Body of pancreas (tissue), 4 donors: ENCODE results near the gene COMMD1. TPM values are rescaled to one million over a fixed set of nuclear protein-coding genes. Genes with fewer than 3 reads are reported as not detected.
A peak's percentile ranks its signal among the peaks of the same experiment; 100 is the strongest.
"Not testable (repeated sequence)": the region's sequence is repeated elsewhere in the genome, so short reads cannot be mapped to it uniquely, and the experiment has no call there.

Experiments
- ATAC-seq: fragments of 150-250 bp; one replicate; pipeline ENCODE4 v1.9.1; 2016
- DNase-seq, 4 donors: peaks; one replicate each; pipeline ENCODE4 v3.0.0-alpha.2; 2019
- H3K27ac ChIP-seq, 4 donors: fragments of 200-600 bp; sonication (generic); 1 replicate in 3 of 4; 2 replicates in 1 of 4; pipeline versions ENCODE4 v1.5.1 to v1.6.1; 2016 to 2019; ENCODE audit warnings: mild to moderate bottlenecking in 1 of 4, mixed read lengths in 1 of 4, moderate library complexity in 1 of 4
- H3K27me3 ChIP-seq, 2 donors: fragments of 200-600 bp; sonication (generic); one replicate each; pipeline ENCODE4 v1.6.0; 2016; ENCODE audit warnings: mild to moderate bottlenecking in 1 of 2
- H3K36me3 ChIP-seq, 2 donors: fragments of 200-600 bp; sonication (generic); replicated peaks in 1 of 2; 2 replicates each; pipeline ENCODE4 v1.5.1; 2016; ENCODE audit warnings: low read depth in 2 of 2; ENCODE audit not compliant: insufficient read depth in 1 of 2
- H3K4me1 ChIP-seq: fragments of 200-600 bp; sonication (generic); one replicate; pipeline ENCODE4 v1.6.0; 2016
- H3K4me3 ChIP-seq, 2 donors: fragments of 200-600 bp; sonication (generic); 1 replicate in 1 of 2; 2 replicates in 1 of 2; pipeline ENCODE4 v1.5.1; 2016 to 2019
- H3K9me3 ChIP-seq, 3 donors: fragments of 200-600 bp; sonication (generic); 1 replicate in 2 of 3; 2 replicates in 1 of 3; pipeline ENCODE4 v1.5.1; 2016
- POLR2A ChIP-seq, 3 donors: fragments of 450-650 bp; IDR thresholded peaks; one replicate each; pipeline ENCODE4 v1.6.1; 2016; ENCODE audit warnings: antibody characterized with exemption in 3 of 3, mild to moderate bottlenecking in 2 of 3
- WGBS, 2 donors: methylation state at CpG; one replicate each; pipeline ENCODE4 v1.1.5; 2017; 5-methylcytosine and 5-hydroxymethylcytosine counted together
- intact Hi-C: fragments of 100-400 bp; cut with DNase I; formaldehyde crosslinking; loops from one replicate; pipeline ENCODE4 v1.15.1; 2023
- total RNA-seq, 2 donors: library from RNA; depleted of rRNA; stranded (reverse); fragments of >200 nt; gene quantifications; one replicate each; pipeline ENCODE4 v1.1.0, GENCODE V29; 2016
- TF ChIP-seq, protein P1 (sequence below), 7 experiments: fragments of 450-650 bp in 4 of 7; fragments of 200-600 bp in 3 of 7; sonication (generic) in 3 of 7; IDR thresholded peaks; one replicate each; pipeline ENCODE4 v1.5.1; 2016 to 2019; ENCODE audit warnings: antibody characterized with exemption in 7 of 7

COMMD1 gene
- total RNA-seq, 2 donors from 2014 or later, result 19.1 to 37.9 TPM

- H3K36me3 ChIP-seq, result no peaks in the 10 kb centered on the region
- H3K27ac ChIP-seq, result peak overlapping the region; percentile 11 to 56 (median 41)
- ATAC-seq (peak; percentile 40), DNase-seq (no peak)
- WGBS, 2 donors, result 63 to 67% methylated on average over 9 of the region's 9 CpGs
- intact Hi-C loops, result no loop called here
- TF ChIP-seq, protein P1, sequence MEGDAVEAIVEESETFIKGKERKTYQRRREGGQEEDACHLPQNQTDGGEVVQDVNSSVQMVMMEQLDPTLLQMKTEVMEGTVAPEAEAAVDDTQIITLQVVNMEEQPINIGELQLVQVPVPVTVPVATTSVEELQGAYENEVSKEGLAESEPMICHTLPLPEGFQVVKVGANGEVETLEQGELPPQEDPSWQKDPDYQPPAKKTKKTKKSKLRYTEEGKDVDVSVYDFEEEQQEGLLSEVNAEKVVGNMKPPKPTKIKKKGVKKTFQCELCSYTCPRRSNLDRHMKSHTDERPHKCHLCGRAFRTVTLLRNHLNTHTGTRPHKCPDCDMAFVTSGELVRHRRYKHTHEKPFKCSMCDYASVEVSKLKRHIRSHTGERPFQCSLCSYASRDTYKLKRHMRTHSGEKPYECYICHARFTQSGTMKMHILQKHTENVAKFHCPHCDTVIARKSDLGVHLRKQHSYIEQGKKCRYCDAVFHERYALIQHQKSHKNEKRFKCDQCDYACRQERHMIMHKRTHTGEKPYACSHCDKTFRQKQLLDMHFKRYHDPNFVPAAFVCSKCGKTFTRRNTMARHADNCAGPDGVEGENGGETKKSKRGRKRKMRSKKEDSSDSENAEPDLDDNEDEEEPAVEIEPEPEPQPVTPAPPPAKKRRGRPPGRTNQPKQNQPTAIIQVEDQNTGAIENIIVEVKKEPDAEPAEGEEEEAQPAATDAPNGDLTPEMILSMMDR (IDR thresholded peaks at IDR 0.05), result no peak
- TF ChIP-seq POLR2A (IDR thresholded peaks at IDR 0.05), result no peak
- no peaks in the 10 kb centered on the region for H3K27me3 ChIP-seq
- H3K4me1 ChIP-seq, result peaks cover 20% of the 10 kb centered on the region
- no peak overlapping the region for H3K4me3 ChIP-seq
- no peaks in the 10 kb centered on the region for H3K9me3 ChIP-seq
Observed at GRCh38 chr2:61950571-61951315, 45.3 kb downstream of the COMMD1 start.

GRCh38 chr2:61951881-61952280 is 46.4 kb downstream of the COMMD1 start:
- ATAC-seq (no peak), DNase-seq (no peak)
- Histone ChIP-seq H3K36me3 (no peaks in the 10 kb centered on the region), H3K4me1 (peaks cover 20% of the 10 kb centered on the region), H3K27me3 (no peaks in the 10 kb centered on the region), H3K4me3 (no peak overlapping the region), H3K9me3 (no peaks in the 10 kb centered on the region), H3K27ac (no peak overlapping the region)
- TF ChIP-seq, protein P1 (IDR thresholded peaks at IDR 0.05), result no peak
- TF ChIP-seq POLR2A (IDR thresholded peaks at IDR 0.05), result no peak
- intact Hi-C loops, result no loop called here
- WGBS, 2 donors, result 78 to 84% methylated on average over 2 of the region's 2 CpGs

- H3K4me1 ChIP-seq, result peaks cover 20% of the 10 kb centered on the region
- DNase-seq (no peak), ATAC-seq (no peak)
- no peak overlapping the region for H3K4me3 ChIP-seq
- no peaks in the 10 kb centered on the region for H3K9me3 ChIP-seq
- no peak overlapping the region for H3K27ac ChIP-seq
- no peaks in the 10 kb centered on the region for H3K36me3 ChIP-seq
- no peak for TF ChIP-seq POLR2A (IDR thresholded peaks at IDR 0.05)
- TF ChIP-seq, protein P1 (IDR thresholded peaks at IDR 0.05), result no peak
- intact Hi-C loops, result no loop called here
- WGBS, 2 donors, result 100% methylated on average over 1 of the region's 1 CpG
- no peaks in the 10 kb centered on the region for H3K27me3 ChIP-seq
Observed at GRCh38 chr2:61952288-61952687, 46.8 kb downstream of the COMMD1 start.

- 87 to 92% methylated on average over 9 of the region's 9 CpGs for WGBS, 2 donors
- H3K27ac ChIP-seq, intact Hi-C loops: not testable (repeated sequence)
Observed at GRCh38 chr2:61954856-61955255, 49.4 kb downstream of the COMMD1 start.

GRCh38 chr2:61959381-61960293 is 54.2 kb downstream of the COMMD1 start:
- Histone ChIP-seq H3K9me3 (no peaks in the 10 kb centered on the region), H3K4me1 (no peaks in the 10 kb centered on the region), H3K27ac (no peak overlapping the region), H3K27me3 (no peaks in the 10 kb centered on the region), H3K4me3 (no peak overlapping the region), H3K36me3 (no peaks in the 10 kb centered on the region)
- DNase-seq (no peak), ATAC-seq (no peak)
- intact Hi-C loops, result no loop called here
- WGBS, 2 donors, result 87 to 94% methylated on average over 7 of the region's 7 CpGs
- TF ChIP-seq POLR2A (IDR thresholded peaks at IDR 0.05), result no peak
- TF ChIP-seq, protein P1 (IDR thresholded peaks at IDR 0.05), result no peak

More at GRCh38 chr2:61954856-61955255, 49.4 kb downstream of the COMMD1 start:
- ATAC-seq, H3K36me3 ChIP-seq, H3K4me3 ChIP-seq, H3K9me3 ChIP-seq, DNase-seq, H3K27me3 ChIP-seq: not testable (repeated sequence)
- H3K4me1 ChIP-seq, result peaks cover 12% of the 10 kb centered on the region
